Fibroblast of the conjunctiva (primary cell): ENCODE measurements around the gene MCTP1.
"Not testable (repeated sequence)": the region's sequence is repeated elsewhere in the genome, so short reads cannot be mapped to it uniquely, and the experiment has no call there.

Experiments
- DNase-seq: peaks from one replicate; pipeline ENCODE4 v3.0.0-alpha.2; 2010; ENCODE audit warnings: low read depth

MCTP1 gene

GRCh38 chr5:95252801-95253200 lies 32.1 kb downstream of the MCTP1 start:
- no peak for DNase-seq

DNA sequence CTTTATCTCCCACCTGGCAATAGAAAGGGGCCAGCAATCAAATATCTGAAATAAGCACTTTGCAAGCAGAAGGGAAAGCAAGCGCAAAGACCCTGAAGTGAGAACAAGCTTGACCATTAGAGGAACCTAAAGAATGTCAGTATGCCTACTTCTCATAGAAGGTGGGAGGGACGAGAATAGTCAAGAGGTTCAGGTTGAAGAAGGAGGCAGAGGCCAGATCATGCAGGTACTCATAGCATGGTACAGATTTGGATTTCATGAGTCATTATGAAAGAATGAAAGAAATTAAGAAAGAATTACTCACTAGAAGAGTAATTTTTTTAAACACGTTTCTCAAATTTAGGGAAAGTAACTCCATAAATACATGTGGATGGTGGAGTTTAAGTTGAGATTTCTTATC lies 33.7 kb downstream of the MCTP1 start:
- DNase-seq = no peak

DNA sequence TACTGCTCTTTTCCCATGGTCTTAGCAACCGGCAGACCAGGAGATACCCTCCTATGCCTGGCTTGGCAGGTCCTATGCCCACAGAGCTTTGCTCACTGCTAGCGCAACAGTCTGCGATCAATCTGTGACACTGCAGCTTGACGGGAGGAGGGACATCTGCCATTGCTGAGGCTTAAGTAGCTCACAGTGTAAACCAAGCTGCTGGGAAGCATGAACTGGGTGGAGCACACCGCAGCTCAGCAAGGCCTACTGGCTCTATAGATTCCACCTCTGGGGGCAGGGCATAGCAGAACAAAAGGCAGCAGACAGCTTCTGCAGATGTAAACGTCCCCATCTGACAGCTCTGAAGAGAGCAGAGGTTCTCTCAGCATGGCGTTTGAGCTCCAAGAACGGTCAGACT lies 40.4 kb downstream of the MCTP1 start:
- DNase-seq = no peak

DNA sequence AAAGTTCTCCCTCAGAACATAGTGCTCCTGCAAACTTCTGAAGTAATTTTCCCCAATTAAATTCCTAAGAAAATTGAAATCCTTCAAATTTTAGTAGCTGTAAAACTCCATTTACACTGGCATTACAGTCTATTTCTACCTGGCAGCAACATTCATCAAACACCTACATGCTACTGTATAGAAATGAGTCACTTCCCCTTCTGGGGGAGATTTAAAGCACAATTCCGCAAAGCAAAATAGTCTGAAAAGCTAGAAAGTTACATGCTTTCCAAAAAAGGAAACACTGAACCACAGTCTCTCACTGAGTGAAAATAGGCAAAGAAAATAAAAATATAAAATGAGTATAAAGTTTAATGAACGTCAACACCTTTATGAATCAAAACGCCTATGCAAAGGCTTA lies 43.3 kb downstream of the MCTP1 start:
- no peak for DNase-seq

GRCh38 chr5:95241161-95241560 lies 43.7 kb downstream of the MCTP1 start:
- DNase-seq = no peak

- DNase-seq = peak; percentile 30
These were observed 46.2 kb downstream of the MCTP1 start for GRCh38 chr5:95238560-95239325.

GRCh38 chr5:95237324-95237723 lies 47.6 kb downstream of the MCTP1 start:
- DNase-seq = no peak

DNA sequence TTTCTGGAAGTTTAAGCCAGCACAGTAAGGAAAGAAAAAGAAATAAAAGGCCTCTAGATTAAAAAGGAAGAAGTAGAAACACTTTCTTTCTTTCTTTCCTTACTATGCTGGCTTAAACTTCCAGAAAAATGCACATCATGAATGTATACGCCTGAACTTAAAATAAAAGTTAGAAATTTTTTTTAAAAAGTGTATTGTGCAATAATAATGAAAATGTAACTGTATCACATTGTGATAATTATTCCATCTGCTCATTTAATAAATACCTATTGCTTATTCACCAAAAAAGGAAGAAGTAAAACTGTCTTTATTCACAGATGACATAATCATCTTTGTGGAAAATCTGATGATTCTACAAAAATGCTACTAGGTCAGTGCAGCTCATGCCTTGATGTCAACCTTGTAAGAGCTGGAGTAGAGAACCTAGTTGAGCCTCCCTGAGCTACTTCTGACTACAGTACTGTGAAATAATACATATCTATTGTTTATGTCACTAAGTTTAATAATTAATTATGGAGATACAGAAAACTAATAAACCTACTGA lies 49.4 kb downstream of the MCTP1 start:
- no peak for DNase-seq

- no peak for DNase-seq
These were observed 55.2 kb downstream of the MCTP1 start for GRCh38 chr5:95229646-95230045.

DNA sequence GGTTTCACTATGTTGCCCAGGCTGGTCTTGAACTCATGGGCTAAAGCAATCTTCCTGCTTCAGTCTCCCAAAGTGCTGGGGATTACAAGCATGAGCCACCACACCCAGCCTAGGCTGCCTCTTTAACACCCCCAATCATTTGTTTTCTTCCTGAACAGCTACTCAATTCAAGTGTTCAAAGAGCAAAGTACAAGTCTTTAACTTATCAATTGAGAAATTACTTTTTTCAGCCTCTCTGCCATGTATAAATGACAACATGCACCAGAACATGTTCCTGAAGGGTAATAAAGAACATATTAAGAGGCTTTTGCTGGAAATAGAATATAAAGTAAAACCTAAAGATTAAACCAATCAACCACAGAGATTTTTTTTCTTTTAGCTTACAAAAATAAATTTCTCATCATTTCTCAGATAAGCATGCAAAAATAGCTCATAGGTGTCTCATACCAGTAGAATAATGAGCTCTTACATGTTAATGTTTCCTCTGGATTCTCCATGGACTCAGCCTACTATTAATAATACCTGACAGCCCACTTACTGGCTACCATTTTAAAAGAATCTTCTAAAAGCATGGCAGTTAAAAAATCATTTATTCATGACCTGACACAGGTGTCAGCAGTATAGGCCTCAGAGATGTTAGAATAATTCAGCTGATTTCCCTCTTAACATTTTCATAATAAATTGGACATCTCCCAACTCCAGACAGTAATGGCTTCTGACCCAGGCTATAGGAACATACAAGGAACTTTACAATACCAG lies 60.0 kb downstream of the MCTP1 start:
- DNase-seq = no peak

DNA sequence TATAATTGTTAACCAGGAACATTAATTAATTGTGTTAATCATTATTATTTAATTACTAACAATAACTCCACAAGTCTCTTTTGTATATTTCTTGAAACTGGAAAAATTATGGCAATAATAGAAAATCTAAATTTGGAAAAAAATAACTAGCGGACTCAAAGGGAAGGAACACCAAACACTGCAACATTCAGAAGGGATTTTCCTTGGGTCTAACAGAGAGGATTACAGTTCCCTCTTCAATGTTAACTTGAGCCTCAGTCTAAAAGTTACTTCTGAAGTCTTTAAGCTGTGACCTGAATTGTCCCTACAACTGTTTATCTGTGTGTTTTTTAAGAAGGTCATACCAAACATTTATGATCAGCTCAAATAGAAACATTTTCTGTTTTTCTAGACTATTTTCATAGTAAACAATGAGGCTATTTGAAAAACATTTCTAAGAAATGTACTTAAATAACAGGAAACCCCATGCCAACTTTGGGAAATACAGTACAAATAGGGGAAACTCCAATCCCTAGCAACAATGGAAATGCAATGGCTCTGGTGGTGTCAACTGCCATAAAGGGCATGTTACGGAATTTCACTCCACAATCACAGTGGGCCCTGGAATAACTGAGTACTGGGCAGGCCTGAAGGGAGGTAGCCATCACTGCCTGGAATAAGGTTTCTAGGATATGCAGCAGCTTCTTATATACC lies 61.2 kb downstream of the MCTP1 start:
- DNase-seq = no peak

DNA sequence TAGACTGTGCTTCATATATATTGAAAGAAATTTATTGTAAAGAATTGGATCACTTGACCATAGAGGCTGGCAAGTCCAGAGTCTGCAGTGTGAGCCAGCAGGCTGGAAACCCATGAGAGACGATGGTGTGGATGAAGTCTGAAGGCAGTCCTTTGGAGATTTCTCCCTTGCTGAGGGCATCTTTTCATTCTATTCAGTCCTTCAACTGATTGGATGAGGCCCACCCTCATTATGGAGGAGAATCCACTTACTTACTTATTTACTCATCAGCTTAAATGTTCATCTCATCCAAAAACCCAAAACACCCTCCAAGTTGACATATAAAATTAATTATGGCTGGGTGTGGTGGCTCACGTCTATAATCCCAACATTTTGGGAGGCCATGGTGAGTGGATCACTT lies 62.1 kb downstream of the MCTP1 start:
- DNase-seq = no peak

- no peak for DNase-seq
These were observed 63.7 kb downstream of the MCTP1 start for GRCh38 chr5:95221234-95221633.

GRCh38 chr5:95220381-95220780 lies 64.5 kb downstream of the MCTP1 start:
- no peak for DNase-seq

GRCh38 chr5:95219411-95219810 lies 65.5 kb downstream of the MCTP1 start:
- DNase-seq = no peak

GRCh38 chr5:95217881-95218280 lies 67.0 kb downstream of the MCTP1 start:
- DNase-seq = no peak

- no peak for DNase-seq
These were observed 67.5 kb downstream of the MCTP1 start for GRCh38 chr5:95217351-95217750.

DNA sequence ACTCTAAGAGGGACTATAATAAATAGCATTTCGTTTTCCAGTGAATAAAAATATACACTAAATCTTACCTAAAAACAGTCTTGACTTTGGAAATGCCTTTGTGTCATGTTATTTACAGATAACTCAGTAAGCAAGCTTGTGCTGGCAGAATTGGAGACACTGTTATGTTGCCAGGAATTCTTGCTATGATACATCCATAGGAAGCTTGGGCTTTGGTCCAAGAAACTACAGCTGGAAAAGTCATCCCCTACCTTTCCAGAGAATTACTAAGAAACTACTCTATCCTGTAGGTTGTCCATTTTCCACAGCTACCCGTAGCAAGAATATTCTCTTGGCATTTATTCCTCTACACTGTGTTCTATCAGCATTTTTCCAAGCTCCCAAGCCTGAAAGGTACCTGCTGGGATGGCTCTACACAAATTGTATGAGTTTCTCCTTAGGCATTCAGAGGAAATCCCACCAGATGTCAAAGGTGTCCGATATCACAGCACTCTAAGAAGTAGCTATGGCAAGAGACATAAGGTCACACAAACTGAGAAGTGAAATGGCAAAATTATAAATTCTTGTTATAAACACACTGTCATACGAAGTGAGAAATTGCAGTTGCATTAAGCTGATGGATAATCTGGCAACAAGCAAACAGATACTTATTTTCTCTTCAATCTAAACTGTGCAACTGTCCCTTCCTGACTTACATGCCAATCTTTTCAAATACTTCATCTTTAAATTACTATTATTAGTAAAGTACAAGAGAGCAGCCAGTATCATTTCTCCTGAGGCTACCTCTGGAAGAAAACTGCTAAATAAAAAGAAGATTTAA lies 68.5 kb downstream of the MCTP1 start:
- no peak for DNase-seq

- DNase-seq = not testable (repeated sequence)
These were observed 77.1 kb downstream of the MCTP1 start for GRCh38 chr5:95207811-95208210.

DNA sequence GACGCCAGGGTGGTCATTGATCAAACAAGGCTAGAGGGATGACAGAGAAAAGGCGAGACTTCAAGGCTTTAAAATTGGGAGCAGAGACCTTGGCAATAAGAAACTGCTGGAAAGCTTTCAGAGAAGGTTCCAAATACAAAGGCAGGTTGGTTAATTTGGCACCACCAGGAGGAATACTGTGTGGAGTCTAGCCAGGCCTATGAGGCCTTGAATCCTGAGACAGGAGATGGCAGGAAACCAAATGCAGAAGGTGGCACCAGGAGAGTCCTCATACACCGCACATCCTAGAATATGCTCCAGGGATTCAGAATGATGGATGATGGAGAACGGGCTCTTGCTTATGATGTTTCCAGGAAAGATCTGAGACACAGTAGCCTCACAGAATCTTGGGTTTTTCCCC lies 90.0 kb downstream of the MCTP1 start:
- no peak for DNase-seq

DNA sequence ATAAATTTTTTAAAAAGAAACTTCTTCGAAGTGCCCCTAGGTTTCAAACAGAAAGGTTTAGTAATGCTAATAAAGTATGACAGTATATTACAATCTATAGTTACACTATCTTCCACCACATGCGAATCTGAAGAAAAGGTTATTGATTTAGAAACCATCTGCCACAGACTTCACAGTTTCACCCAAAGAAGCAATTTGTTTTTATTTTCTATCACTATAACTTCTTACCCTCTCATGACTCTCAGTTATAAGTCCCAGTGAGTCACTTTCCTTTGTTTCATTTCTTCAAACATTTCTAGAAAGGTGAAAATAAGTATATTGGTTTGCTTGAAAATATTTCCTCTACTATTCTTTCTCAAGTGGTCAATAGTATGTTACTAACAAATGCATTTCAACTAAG lies 93.6 kb downstream of the MCTP1 start:
- no peak for DNase-seq

DNA sequence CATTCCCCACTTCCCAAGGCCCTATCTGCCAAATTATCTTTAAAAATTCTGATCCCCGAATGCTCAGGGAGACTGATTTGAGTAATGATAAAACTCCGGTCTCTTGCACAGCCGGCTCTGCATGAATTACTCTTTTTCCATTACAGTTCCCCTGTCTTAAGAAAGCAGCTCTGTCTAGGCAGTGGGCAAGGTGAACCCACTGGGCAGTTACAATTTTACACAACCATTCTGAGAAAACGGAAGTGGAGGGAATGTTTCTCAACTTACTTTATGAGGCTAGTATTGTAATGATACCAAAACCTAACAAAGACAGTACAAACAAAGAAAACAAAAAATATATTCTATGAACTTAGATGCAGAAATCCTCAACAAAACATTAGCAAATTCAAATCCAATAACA lies 100.0 kb downstream of the MCTP1 start:
- DNase-seq = no peak
